LNCAP (cell line): ENCODE results near the gene C1QTNF3.

ENCODE experiments used
- CTCF ChIP-seq: fragments of 450-650 bp; IDR thresholded peaks from 2 replicates; pipeline ENCODE4 v1.5.1; 2017; ENCODE audit warnings: mild to moderate bottlenecking

The C1QTNF3 gene

GRCh38 chr5:34007621-34008600 lies 35.1 kb downstream of the C1QTNF3 start, which contains the start of gene AMACR:
Gene AMACR (minus strand): TSS chr5:34008050. CDS start chr5:34008019, 31 bp downstream.
- no peak for TF ChIP-seq CTCF

GRCh38 chr5:34007201-34007620 lies 35.8 kb downstream of the C1QTNF3 start:
- TF ChIP-seq CTCF: no peak

GRCh38 chr5:34005681-34006080 lies 37.3 kb downstream of the C1QTNF3 start:
- no peak for TF ChIP-seq CTCF

GRCh38 chr5:34005211-34005610 lies 37.8 kb downstream of the C1QTNF3 start:
- TF ChIP-seq CTCF: no peak

- TF ChIP-seq CTCF: no peak
Observed at GRCh38 chr5:34003941-34004340, 39.1 kb downstream of the C1QTNF3 start.

- no peak for TF ChIP-seq CTCF
Observed at GRCh38 chr5:34002629-34003328, 40.2 kb downstream of the C1QTNF3 start.

GRCh38 chr5:34001241-34001841 lies 41.7 kb downstream of the C1QTNF3 start:
- no peak for TF ChIP-seq CTCF
